Osteoblast (primary cell): ENCODE results near the gene CCDC106. TPM values are rescaled to one million over a fixed set of nuclear protein-coding genes. Genes with fewer than 3 reads are reported as not detected.
A peak's percentile ranks its signal among the peaks of the same experiment; 100 is the strongest.

Source experiments
- DNase-seq: peaks from one replicate; pipeline ENCODE4 v3.0.0; 2011; ENCODE audit warnings: low spot score, mixed read lengths; ENCODE audit not compliant: insufficient read length; ENCODE audit errors: missing footprints
- H2AFZ ChIP-seq: 2 replicates; pipeline ENCODE4 v1.6.0; 2011; ENCODE audit warnings: mild to moderate bottlenecking, low read length
- H3K27ac ChIP-seq: 2 replicates; pipeline ENCODE4 v1.5.1; 2011; ENCODE audit warnings: mild to moderate bottlenecking, low read depth, low read length, moderate library complexity
- H3K27me3 ChIP-seq: 2 replicates; pipeline ENCODE4 v1.6.0; 2012; ENCODE audit warnings: mild to moderate bottlenecking, control low read depth, inconsistent platforms, low read length, moderate library complexity; ENCODE audit not compliant: insufficient read depth
- H3K36me3 ChIP-seq: 2 replicates; pipeline ENCODE4 v1.5.1; 2011; ENCODE audit warnings: mild to moderate bottlenecking, low read length, control low read depth, moderate library complexity; ENCODE audit not compliant: insufficient read depth
- H3K4me1 ChIP-seq: 2 replicates; pipeline ENCODE4 v1.5.1; 2011; ENCODE audit warnings: mild to moderate bottlenecking, low read length, control low read depth, moderate library complexity; ENCODE audit not compliant: insufficient read depth
- H3K4me2 ChIP-seq: 2 replicates; pipeline ENCODE4 v1.6.0; 2011; ENCODE audit warnings: mild to moderate bottlenecking, low read length; ENCODE audit not compliant: insufficient read depth
- H3K4me3 ChIP-seq: fragments of 200-600 bp; sonication (generic); 3 replicates; pipeline ENCODE4 v1.5.1; 2012; ENCODE audit warnings: mild to moderate bottlenecking, low read length, inconsistent platforms; ENCODE audit not compliant: insufficient read depth
- H3K79me2 ChIP-seq: 2 replicates; pipeline ENCODE4 v1.6.0; 2012; ENCODE audit warnings: mild to moderate bottlenecking, low read length, control low read depth, inconsistent platforms; ENCODE audit not compliant: insufficient read depth
- H3K9me3 ChIP-seq: 2 replicates; pipeline ENCODE4 v1.5.1; 2011; ENCODE audit warnings: low read depth, low read length, control low read depth
- H4K20me1 ChIP-seq: 2 replicates; pipeline ENCODE4 v1.6.0; 2012; ENCODE audit warnings: mild to moderate bottlenecking, low read length, control low read depth; ENCODE audit not compliant: insufficient read depth
- CTCF ChIP-seq: IDR thresholded peaks from 2 replicates; pipeline ENCODE4 v1.5.1; 2011; ENCODE audit warnings: mild to moderate bottlenecking, low read depth, low read length, moderate library complexity; ENCODE audit errors: extremely low read depth
- total RNA-seq: library from RNA; depleted of rRNA; stranded (reverse); fragments of >200 nt; gene quantifications from 2 replicates; pipeline ENCODE4 v1.2.3, GENCODE V29; 2012

CCDC106 gene
- total RNA-seq, 1 donor = 10.5 TPM

GRCh38 chr19:55611300-55611982, 36.6 kb upstream of the CCDC106 start:
- H3K4me1 ChIP-seq = peaks cover 6% of the 10 kb centered on the region
- H3K36me3 ChIP-seq = peaks cover 15% of the 10 kb centered on the region
- no peak overlapping the region for H3K4me2 ChIP-seq
- no peak overlapping the region for H3K27ac ChIP-seq
- no peaks in the 10 kb centered on the region for H3K27me3 ChIP-seq
- peaks cover 59% of the 10 kb centered on the region for H3K79me2 ChIP-seq
- peaks cover 6% of the 10 kb centered on the region for H3K9me3 ChIP-seq
- peak; percentile 67 for DNase-seq
- H2AFZ ChIP-seq = no peak overlapping the region
- peaks cover 31% of the 10 kb centered on the region for H4K20me1 ChIP-seq
- no peak for TF ChIP-seq CTCF
- no peak overlapping the region for H3K4me3 ChIP-seq

GRCh38 chr19:55611983-55612645, 35.9 kb upstream of the CCDC106 start:
- Histone ChIP-seq H3K79me2 (peaks cover 52% of the 10 kb centered on the region), H3K36me3 (peaks cover 15% of the 10 kb centered on the region), H3K27me3 (no peaks in the 10 kb centered on the region), H3K27ac (no peak overlapping the region), H3K4me3 (no peak overlapping the region), H2AFZ (no peak overlapping the region), H3K4me1 (no peaks in the 10 kb centered on the region), H3K4me2 (no peak overlapping the region), H4K20me1 (peaks cover 26% of the 10 kb centered on the region), H3K9me3 (peaks cover 6% of the 10 kb centered on the region)
- no peak for TF ChIP-seq CTCF
- peak; percentile 29 for DNase-seq

GRCh38 chr19:55613396-55613795, 34.6 kb upstream of the CCDC106 start:
- Histone ChIP-seq H3K27ac (no peak overlapping the region), H3K4me3 (no peak overlapping the region), H3K79me2 (peaks cover 41% of the 10 kb centered on the region), H2AFZ (no peak overlapping the region), H4K20me1 (peaks cover 21% of the 10 kb centered on the region), H3K36me3 (peaks cover 23% of the 10 kb centered on the region), H3K4me2 (no peak overlapping the region), H3K4me1 (no peaks in the 10 kb centered on the region), H3K27me3 (no peaks in the 10 kb centered on the region), H3K9me3 (peaks cover 6% of the 10 kb centered on the region)
- DNase-seq = peak; percentile 76
- TF ChIP-seq CTCF = no peak

- no peaks in the 10 kb centered on the region for H3K27me3 ChIP-seq
- no peak overlapping the region for H3K4me2 ChIP-seq
- peaks cover 19% of the 10 kb centered on the region for H3K36me3 ChIP-seq
- H3K4me1 ChIP-seq = no peaks in the 10 kb centered on the region
- peaks cover 20% of the 10 kb centered on the region for H4K20me1 ChIP-seq
- TF ChIP-seq CTCF = no peak
- peaks cover 6% of the 10 kb centered on the region for H3K9me3 ChIP-seq
- no peak overlapping the region for H3K27ac ChIP-seq
- H3K4me3 ChIP-seq = no peak overlapping the region
- no peak overlapping the region for H2AFZ ChIP-seq
- H3K79me2 ChIP-seq = peaks cover 34% of the 10 kb centered on the region
- DNase-seq = peak; percentile 52
These were observed 33.9 kb upstream of the CCDC106 start for GRCh38 chr19:55613930-55614710.
